Brain microvascular endothelial cell (primary cell): ENCODE measurements around the gene LAMA4.

Source experiments
- DNase-seq: peaks from one replicate; pipeline ENCODE4 v3.0.0-alpha.2; 2020
- H3K27ac ChIP-seq: fragments of 250-450 bp; sonication (Bioruptor Pico); 2 replicates; pipeline ENCODE4 v1.5.1; 2020; ENCODE audit warnings: mild to moderate bottlenecking, moderate library complexity
- H3K27me3 ChIP-seq: fragments of 250-450 bp; sonication (Bioruptor Pico); replicated peaks from 2 replicates; pipeline ENCODE4 v1.5.1; 2020; ENCODE audit warnings: mild to moderate bottlenecking
- H3K36me3 ChIP-seq: fragments of 250-450 bp; sonication (Bioruptor Pico); replicated peaks from 2 replicates; pipeline ENCODE4 v1.5.1; 2020; ENCODE audit warnings: mild to moderate bottlenecking
- H3K4me3 ChIP-seq: 2 replicates; pipeline ENCODE4 v1.5.1; 2011; ENCODE audit warnings: low read depth, mild to moderate bottlenecking, control low read depth, low read length, moderate library complexity
- CTCF ChIP-seq: IDR thresholded peaks from 2 replicates; pipeline ENCODE4 v1.5.1; 2011; ENCODE audit warnings: low read depth, mild to moderate bottlenecking, moderate library complexity, low read length, control low read depth, inconsistent platforms; ENCODE audit errors: missing control alignments
- in situ Hi-C: cut with HindIII; loops from 2 replicates; pipeline ENCODE4 v1.10.0; 2017; ENCODE audit warnings: low sequenced_read_pairs, low pct_ligation_motif_present

The LAMA4 gene

DNA sequence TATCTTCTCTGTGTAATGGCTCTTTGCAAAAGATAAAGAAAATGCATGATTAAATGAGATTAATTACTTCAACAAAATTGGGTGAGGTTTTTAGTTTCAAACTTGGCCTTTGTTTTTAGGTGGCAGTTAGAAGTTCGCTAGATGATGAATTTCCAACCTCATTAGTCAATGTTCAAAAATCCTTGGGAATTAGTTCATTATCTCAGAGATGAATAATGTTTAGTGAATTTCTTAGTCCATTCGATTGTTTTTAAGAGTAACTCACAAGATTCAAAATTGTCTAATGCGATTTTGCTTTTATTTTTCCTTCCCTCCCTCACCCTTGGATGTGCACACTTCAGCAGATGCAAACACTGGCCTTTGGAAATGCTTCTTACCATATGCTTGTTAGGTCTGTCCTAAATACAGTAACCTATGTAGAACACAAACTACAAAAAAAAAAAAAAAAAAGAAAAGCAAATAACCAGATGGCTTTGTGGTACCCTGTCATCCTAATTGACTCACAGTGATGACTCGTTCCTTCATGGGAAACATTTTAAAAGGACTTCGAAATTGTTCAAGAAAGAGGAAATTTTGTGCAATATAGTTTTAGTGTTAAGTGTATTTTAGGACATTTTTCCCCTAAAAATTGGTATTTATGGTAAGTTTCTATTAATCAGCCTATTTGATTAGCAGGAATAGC, 100.3 kb downstream of the LAMA4 start:
- in situ Hi-C loops: no loop called here
- TF ChIP-seq CTCF: no peak
- H3K36me3 ChIP-seq: peaks cover 35% of the 10 kb centered on the region
- H3K27me3 ChIP-seq: no peaks in the 10 kb centered on the region
- no peak for DNase-seq
- H3K27ac ChIP-seq: no peak overlapping the region
- no peak overlapping the region for H3K4me3 ChIP-seq

GRCh38 chr6:112150363-112150762, 104.0 kb downstream of the LAMA4 start:
- Histone ChIP-seq H3K27ac (no peak overlapping the region), H3K36me3 (peaks cover 37% of the 10 kb centered on the region), H3K27me3 (no peaks in the 10 kb centered on the region), H3K4me3 (no peak overlapping the region)
- no peak for TF ChIP-seq CTCF
- in situ Hi-C loops: no loop called here
- no peak for DNase-seq

DNA sequence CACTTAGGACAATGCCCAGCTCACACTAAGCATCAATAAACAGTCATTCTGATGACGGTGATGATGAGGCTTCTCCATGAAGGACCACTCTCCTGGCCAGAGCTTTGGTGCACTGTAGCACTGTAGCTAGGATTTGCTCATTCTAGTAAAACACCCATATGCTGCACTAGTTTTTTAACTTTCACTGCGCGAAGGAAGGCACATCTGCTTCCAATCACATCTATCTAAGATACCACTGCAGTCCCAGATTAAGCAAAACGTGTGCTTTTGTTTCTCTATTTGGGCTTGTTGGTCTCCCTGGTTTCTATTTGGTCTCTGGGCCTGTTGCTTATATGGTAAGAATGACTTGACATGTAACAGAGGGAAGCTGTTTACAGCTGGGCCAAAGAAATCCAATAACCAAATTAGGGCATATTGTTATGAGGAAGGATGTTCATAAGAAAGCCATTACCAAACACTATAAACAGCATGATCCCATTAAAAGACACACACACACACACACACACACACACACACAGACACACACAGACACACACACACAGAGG, 104.6 kb downstream of the LAMA4 start:
- TF ChIP-seq CTCF: no peak
- Histone ChIP-seq H3K27me3 (no peaks in the 10 kb centered on the region), H3K27ac (no peak overlapping the region), H3K36me3 (peaks cover 39% of the 10 kb centered on the region), H3K4me3 (no peak overlapping the region)
- in situ Hi-C loops: no loop called here
- DNase-seq: no peak

- DNase-seq: no peak
- H3K27ac ChIP-seq: no peak overlapping the region
- TF ChIP-seq CTCF: no peak
- peaks cover 41% of the 10 kb centered on the region for H3K36me3 ChIP-seq
- H3K4me3 ChIP-seq: no peak overlapping the region
- H3K27me3 ChIP-seq: no peaks in the 10 kb centered on the region
- in situ Hi-C loops: no loop called here
Measured at GRCh38 chr6:112149236-112149635, 105.1 kb downstream of the LAMA4 start.

GRCh38 chr6:112148103-112148502, 106.3 kb downstream of the LAMA4 start:
- no peak for TF ChIP-seq CTCF
- H3K27ac ChIP-seq: no peak overlapping the region
- in situ Hi-C loops: no loop called here
- H3K27me3 ChIP-seq: no peaks in the 10 kb centered on the region
- no peak overlapping the region for H3K4me3 ChIP-seq
- H3K36me3 ChIP-seq: peaks cover 49% of the 10 kb centered on the region
- DNase-seq: no peak

DNA sequence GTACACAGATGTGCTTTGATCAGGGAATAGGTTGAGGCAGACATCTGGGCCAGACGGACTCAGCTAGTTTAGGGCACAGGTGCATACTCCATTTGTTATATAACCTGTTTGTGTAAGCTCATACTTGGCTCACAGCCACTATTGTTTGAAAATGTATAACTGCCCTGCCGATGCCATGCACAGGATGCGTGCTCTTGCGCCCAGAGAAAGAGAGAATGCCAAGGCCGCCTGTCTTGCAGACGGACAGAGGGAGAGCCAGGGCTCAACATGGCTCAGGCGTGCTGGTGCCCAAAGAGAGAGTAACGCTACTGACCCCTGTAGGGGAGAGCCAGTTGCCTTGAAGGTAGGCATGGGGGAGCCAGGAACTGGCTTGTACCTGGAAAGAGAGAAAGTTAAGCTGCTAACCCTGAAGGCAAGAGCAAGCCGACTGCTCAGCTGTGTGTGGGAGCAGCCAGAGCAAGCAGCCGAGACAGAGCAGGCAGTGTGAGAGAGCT, 109.2 kb downstream of the LAMA4 start:
- H3K27me3 ChIP-seq: no peaks in the 10 kb centered on the region
- H3K36me3 ChIP-seq: peaks cover 72% of the 10 kb centered on the region
- in situ Hi-C loops: no loop called here
- DNase-seq: no peak
- TF ChIP-seq CTCF: no peak
- no peak overlapping the region for H3K27ac ChIP-seq
- no peak overlapping the region for H3K4me3 ChIP-seq
